HG03060 (cell line): ENCODE data around the gene PALD1.
A peak's percentile ranks its signal among the peaks of the same experiment; 100 is the strongest.
"Not testable (repeated sequence)": the region's sequence is repeated elsewhere in the genome, so short reads cannot be mapped to it uniquely, and the experiment has no call there.

ENCODE experiments used
- ATAC-seq: cut with Tn5 transposase; IDR thresholded peaks from one replicate; pipeline ENCODE4 v1.9.1; 2021; ENCODE audit warnings: low read depth, moderate number of reproducible peaks; ENCODE audit not compliant: unreplicated experiment

Gene PALD1

GRCh38 chr10:70566515-70567290 lies 88.1 kb downstream of the PALD1 start:
- ATAC-seq = no peak

- ATAC-seq = no peak
Observed at GRCh38 chr10:70567603-70568002, 89.0 kb downstream of the PALD1 start.

DNA sequence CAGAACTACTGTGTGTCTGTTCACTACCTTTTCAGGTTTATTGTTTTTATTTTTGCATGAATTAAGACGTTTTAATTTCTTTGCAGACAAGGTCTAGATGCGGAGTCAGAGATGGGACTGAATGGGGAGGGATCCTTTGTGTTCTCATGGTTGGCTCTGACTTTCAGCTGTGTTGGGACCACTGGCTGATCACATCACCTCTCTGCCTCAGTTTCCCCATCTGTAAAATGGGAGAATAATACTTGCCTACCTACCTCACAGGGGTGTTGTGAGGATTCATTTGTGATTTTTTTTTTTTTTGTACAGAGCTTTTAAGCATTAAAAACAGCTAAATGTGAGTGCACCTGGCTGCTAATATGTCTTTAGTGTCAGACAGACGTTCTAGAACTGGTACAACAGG lies 89.5 kb downstream of the PALD1 start:
- ATAC-seq = no peak

DNA sequence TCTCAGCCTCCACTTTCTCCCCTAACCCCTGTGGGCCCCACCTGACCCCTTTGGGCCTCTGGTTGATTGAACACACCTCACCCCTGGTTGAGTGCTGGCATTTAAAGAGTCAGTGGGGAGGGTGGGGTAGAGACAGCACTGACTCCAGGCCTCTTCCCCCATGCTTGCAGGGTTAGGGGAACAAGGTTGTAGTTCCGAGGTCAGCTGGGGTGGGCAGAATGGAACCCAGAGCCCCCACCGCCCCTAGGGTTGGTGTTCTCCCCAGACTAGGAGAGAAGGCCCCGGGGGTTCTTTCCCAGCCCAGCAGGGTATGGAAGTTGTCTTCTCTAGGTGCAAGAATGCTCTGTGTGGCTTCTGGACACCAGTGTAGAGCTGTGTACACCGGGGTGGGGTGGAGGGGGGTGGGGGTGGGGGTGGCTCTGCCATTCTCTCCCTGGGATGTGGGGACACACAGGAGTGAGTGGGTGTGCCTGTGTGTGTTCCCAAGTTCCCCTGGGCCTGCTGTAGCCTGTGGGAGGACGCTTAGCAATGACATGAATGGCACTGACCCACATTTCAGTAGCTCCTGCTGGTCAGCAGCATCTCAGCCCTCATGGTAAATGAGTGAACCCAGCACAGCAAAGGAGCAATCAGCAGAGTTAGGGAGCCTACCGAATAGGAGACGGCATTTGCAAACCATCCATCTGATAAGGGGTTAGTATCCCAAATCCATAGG lies 90.4 kb downstream of the PALD1 start:
- no peak for ATAC-seq

DNA sequence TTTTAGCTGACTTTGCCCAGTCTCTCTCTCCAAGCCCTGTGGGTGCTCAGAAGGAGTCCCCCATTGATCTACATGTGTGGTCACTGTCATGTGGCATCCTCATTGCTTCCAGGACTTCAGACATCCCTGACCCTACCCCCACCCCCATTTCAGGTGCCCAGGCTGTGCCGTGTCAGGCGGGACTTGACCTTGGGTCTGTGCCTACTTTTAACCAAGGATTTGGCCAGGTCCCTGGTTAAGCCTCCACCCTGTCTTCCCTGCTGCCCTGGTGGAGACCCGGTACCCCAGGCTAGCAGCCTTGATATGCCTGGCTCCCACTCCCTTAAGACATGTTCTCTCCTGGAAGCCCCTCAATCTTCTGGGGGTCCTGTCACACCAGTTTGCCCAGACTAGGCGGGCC lies 92.7 kb downstream of the PALD1 start:
- ATAC-seq = no peak

GRCh38 chr10:70571636-70572439 lies 93.3 kb downstream of the PALD1 start:
- no peak for ATAC-seq

DNA sequence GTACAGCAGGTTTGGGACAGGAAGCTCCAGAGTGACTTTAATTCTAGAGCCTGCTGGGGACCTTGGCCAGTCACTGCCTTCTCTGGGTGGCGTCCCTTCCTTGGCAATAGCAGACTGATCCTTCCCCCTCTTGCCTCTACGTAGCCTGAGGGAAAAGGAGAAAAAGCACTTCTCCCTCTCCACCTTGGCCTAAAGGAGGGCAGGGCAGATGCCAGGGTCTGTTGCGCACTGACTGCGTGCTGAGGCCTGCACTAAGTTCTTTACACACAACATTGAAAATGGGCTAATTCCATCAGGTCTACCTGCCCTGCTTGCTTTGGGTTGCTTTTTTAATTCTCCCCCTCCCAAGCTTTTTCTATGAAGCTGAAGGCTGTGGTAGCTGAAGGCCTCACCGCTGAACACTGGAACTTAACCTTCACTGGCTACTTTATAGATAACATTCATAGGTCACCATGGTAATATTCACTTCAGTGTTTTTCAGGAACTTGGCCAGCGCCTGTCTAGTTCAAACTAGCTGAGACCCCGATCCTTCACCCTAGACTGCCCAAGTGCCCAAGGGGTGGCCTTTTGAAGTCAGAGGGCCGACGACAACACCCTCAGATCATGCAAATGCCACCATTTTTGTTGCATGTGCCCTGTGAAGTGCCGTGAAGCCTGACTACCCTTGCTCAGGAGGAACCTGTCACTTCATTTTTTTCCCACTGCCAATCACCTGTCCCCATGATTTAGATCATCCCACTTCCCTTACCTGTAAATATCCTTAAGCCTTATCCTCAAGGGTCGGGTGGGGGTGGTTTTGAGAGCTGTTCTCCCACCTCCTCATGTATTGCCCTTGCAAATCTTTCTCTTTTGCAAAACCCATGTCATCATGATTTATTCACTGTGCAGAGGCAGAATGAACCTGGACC lies 95.3 kb downstream of the PALD1 start:
- ATAC-seq = no peak

DNA sequence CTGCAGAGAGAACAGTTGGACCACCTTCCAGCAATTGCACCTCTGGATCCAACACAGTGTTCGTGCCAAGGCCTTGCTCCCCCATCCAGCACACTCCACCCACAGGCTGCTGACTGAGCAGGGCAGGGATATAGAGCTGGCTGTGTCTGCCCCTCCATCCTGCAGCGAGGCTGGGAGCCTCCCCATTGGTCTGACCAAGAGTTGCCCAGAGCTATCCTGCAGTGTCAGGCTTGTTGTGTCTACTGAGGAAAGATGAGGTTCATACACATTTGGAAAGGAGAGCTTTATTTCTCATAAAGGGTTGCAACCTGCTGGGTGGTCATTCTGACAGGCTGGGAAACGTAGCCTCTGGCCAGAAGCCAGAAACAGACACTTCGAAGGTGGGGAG lies 96.9 kb downstream of the PALD1 start:
- no peak for ATAC-seq

DNA sequence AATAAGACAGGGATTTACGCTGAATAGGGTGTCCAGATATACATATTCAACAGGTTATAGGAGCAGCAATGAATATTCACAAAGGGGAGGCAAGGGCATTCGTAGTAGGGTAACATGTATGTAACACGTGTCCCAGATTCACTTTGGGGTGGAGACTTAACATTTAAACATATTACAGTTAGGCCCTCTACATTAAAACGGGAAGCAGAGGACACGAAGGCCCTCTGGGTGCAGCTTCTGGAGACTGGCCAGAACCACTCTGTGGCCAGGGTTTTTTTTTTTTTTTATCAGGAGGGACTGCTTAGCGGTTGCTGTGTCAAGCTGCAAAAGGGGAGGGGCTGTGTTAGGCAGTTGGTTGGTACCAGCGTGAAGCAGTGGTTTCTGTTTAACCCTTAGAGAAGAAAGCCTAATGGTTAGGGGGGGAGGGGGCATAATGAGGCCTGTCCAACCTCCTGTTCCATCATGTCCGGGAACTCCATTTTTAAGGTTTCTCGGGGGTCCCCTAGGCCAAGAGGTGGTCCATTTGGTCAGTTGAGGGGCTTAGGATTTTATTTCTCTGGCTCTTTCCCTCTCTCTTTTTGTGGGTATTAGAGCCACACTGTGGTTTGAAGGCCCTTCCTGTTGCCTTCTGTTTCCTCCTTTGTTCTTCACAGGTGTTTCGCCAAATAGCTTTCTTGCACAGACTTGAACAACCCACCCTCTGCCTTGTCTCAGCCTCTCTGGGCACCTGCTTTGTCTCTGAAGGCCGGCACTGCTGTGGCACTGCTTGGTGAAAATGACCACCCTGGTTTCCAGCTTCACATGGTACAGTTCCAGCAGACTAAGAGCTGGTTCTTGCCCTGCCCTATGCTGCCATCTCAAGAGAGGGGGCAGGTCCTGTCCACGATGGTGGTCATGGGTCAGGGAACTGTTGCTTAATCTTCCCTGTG lies 97.6 kb downstream of the PALD1 start:
- peak; percentile 32 for ATAC-seq

GRCh38 chr10:70576803-70577517 lies 98.4 kb downstream of the PALD1 start:
- no peak for ATAC-seq

GRCh38 chr10:70578371-70578947 lies 99.9 kb downstream of the PALD1 start:
- ATAC-seq = peak; percentile 53

DNA sequence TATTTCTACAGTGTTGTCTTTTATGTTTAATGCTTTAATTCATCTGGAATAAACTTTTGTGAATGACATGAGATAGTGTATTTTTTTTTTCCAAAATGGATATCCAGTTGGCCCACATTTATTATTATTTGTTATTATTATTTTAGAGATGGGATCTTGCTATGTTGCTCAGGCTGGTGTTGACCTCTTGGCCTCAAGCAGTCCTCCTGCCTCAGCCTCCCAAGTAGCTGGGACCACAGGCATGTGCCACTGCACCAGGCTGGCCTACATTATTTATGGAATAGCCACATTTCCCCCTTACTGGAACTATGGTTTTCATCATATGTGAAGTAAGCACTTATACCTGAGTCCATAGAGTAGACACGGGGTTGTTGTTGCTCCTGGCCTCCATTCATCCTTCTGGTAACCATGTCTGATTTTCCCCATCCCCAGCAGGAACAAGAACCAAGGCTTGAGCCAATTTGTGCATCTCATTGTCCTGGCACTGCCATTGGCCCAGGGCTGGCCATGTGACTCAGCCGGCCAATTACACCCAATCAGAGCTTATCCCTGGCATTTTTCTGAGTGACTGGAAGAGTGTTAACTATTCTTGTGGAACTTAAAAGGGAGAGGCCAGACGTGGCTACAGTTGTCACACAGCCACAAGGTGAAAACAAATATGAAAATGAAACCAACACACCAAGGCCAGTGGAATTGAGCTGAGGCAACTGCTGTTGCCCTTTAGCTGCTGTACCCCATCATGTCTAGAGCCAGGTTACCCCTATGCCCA lies 100.9 kb downstream of the PALD1 start:
- no peak for ATAC-seq

DNA sequence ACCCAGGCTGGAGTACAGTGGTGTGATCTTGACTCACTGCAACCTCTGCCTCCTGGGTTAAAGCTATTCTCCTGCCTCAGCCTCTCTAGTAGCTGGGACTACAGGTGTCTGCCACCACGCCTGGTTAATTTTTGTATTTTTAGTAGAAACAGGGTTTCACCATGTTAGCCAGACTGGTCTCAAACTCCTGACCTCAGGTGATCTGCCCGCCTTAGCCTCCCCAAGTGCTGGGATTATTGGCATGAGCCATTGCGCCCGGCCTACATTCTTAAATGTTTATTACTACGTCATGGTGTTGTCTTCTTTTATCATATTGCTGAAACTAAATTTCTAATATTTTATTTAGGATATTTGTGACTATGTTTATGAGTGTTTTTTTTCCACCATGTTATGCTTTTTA lies 102.6 kb downstream of the PALD1 start:
- not testable (repeated sequence) for ATAC-seq

DNA sequence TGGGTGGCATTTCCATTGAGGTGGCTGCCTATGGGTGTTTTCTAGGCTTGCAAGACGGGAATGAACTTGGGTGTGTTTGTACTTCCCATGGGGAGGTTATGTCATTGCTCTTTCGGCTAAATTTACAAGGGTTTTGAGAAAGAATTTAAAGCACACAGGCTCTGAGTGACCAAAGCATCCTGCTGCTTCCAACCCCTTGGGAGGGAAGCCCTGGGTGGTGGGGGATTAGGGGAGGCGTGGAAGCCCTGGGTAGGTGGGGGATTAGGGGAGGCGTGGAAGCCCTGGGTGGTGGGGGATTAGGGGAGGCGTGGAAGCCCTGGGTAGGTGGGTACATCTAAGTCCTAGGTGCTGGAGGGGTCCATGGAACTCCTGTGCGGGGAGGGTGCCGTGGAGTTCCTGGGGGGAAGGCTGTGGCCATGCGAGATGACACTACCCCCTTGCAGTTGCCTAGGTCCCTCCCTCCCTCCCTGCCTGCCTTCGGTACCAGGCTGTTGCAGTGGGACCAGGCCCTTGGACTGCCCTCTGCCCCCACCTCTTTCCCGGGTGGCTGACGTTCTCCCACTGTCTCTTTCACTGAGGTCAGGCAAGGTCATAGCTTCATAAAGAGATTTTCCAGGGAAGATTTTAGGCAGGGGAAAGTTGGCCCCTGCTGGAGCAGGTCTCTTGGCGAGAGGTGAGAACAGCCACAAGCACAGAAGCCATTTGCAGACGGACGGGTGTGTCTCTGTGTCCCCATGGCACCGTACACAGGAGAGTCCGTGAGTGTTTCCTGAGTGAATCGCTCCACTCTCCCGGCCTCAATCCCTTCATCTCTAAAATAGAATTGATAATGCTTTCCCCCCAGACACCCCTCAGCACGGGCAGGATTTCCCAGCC lies 104.5 kb downstream of the PALD1 start:
- no peak for ATAC-seq

DNA sequence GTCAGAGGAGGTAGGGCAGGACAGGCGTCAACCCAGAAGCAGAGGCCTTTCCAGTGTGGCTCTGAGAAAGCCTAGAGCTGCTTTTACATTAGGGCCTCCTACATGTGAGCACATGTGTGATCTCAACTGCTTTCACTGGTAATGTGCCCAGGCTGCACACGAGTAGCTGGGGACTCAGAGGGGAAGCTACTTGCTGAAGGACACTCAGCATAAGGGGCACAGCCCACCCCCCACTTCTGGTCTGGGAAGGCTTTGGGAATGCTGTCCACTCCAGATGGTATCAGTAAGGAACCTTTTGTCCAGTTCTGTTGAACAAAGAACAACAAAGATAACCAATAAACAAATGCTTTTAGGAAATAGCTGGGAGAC lies 105.1 kb downstream of the PALD1 start:
- no peak for ATAC-seq

DNA sequence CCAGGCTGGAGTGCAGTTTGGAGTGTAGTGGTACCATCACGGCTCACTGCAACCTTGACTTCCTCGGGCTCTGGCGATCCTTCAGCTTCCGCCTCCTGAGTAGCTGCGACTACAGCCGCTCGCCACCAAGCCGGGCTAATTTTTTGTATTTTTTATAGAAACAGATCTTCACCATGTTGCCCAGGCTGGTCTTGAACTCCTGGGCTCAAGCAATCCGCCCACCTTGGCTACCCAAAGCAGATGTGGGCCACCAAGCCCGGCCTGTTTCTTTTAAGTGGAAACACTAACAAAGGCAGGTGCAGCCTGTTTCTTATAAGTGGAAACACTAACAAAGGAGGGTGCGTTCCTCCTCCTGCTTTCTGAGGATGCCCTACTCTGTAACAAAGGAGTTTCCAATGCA lies 105.8 kb downstream of the PALD1 start:
- no peak for ATAC-seq
